Upper lobe of left lung (tissue), 4 donors: ENCODE measurements around the gene TCF7L2.

Source experiments
- EP300 ChIP-seq, 4 donors: sonication (generic); formaldehyde crosslinking; IDR thresholded peaks; one replicate each; pipeline ENCODE4 v1.5.1; 2017; ENCODE audit warnings: antibody characterized with exemption in 4 of 4, control low read depth in 2 of 4
- POLR2AphosphoS5 ChIP-seq, 2 donors: sonication (generic); formaldehyde crosslinking; IDR thresholded peaks; one replicate each; pipeline ENCODE4 v1.5.1; 2017; ENCODE audit warnings: antibody characterized with exemption in 2 of 2
- TF ChIP-seq, protein P1 (sequence below), 6 experiments: fragments of 450-650 bp in 4 of 6; fragments of 200-600 bp in 2 of 6; sonication (generic) in 2 of 6; IDR thresholded peaks; one replicate each; pipeline ENCODE4 v1.5.1; 2016 to 2019; ENCODE audit warnings: antibody characterized with exemption in 6 of 6

DNA sequence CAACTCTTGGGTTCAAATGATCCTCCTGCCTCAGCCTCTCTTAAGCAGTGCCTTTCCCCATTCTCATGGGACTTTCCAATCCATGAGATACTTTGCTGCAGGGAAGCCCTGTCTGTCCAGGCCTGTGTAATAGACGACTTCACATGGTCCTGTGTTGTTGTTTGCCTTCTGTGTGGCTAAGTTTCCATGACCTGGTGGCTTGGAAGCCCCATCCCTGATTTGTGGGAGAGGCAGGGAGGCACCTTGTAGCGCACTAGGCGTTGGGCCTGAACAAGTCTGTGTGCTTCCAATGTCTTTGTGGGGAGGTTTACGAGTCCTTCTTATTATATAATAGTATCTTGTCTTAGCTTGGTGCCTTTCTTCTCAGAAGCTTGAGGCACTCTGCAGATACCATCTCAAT, 49.1 kb downstream of the TCF7L2 start:
- TF ChIP-seq POLR2AphosphoS5 (IDR thresholded peaks at IDR 0.05), result no peak
- no peak for TF ChIP-seq EP300 (IDR thresholded peaks at IDR 0.05)
- TF ChIP-seq, protein P1, sequence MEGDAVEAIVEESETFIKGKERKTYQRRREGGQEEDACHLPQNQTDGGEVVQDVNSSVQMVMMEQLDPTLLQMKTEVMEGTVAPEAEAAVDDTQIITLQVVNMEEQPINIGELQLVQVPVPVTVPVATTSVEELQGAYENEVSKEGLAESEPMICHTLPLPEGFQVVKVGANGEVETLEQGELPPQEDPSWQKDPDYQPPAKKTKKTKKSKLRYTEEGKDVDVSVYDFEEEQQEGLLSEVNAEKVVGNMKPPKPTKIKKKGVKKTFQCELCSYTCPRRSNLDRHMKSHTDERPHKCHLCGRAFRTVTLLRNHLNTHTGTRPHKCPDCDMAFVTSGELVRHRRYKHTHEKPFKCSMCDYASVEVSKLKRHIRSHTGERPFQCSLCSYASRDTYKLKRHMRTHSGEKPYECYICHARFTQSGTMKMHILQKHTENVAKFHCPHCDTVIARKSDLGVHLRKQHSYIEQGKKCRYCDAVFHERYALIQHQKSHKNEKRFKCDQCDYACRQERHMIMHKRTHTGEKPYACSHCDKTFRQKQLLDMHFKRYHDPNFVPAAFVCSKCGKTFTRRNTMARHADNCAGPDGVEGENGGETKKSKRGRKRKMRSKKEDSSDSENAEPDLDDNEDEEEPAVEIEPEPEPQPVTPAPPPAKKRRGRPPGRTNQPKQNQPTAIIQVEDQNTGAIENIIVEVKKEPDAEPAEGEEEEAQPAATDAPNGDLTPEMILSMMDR (IDR thresholded peaks at IDR 0.05), result no peak
